22Rv1 (cell line): Measurements from ENCODE around the gene GIPR.

Experiments used
- ZFX ChIP-seq: fragments of 450-650 bp; IDR thresholded peaks from 2 replicates; pipeline ENCODE4 v1.6.1; 2017; ENCODE audit warnings: antibody characterized with exemption, borderline replicate concordance
- TF ChIP-seq, protein P1 (sequence below): fragments of 450-650 bp; IDR thresholded peaks from 2 replicates; pipeline ENCODE4 v1.5.1; 2017; ENCODE audit warnings: mild to moderate bottlenecking

DNA sequence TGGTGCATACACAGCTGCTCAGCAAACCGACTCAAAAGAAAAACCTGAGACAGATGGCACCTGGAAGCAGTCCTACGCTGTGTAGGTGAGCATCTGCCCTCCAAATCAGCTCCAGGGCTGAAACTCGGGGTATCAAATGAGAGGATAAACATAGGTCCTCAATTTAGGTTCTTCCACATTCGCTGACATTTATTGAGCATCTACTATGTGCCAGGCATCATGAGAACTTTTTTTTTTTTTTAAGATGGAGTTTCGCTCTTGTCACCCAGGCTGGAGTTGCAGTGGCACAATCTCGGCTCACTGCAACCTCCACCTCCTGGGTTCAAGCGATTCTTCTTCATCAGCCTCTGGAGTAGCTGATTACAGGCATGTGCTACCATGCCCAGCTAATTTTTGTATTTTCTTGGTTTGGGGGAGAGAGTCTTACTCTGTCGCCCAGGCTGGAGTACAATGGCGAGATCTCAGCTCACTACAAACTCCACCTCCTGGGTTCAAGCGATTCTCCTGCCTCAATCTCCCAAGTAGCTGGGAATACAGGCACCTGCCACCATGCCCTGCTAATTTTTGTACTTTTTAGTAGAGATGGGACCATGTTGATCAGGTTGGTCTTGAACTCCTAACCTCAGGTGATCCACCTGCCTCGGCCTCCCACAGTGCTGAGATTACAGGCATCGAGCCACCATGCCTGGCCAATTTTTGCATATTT, 37.8 kb downstream of the GIPR start:
- TF ChIP-seq, protein P1, sequence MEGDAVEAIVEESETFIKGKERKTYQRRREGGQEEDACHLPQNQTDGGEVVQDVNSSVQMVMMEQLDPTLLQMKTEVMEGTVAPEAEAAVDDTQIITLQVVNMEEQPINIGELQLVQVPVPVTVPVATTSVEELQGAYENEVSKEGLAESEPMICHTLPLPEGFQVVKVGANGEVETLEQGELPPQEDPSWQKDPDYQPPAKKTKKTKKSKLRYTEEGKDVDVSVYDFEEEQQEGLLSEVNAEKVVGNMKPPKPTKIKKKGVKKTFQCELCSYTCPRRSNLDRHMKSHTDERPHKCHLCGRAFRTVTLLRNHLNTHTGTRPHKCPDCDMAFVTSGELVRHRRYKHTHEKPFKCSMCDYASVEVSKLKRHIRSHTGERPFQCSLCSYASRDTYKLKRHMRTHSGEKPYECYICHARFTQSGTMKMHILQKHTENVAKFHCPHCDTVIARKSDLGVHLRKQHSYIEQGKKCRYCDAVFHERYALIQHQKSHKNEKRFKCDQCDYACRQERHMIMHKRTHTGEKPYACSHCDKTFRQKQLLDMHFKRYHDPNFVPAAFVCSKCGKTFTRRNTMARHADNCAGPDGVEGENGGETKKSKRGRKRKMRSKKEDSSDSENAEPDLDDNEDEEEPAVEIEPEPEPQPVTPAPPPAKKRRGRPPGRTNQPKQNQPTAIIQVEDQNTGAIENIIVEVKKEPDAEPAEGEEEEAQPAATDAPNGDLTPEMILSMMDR, result no peak
- TF ChIP-seq ZFX, result no peak
